GM20431 (cell line): Measurements from ENCODE around the gene CFAP92.
"Not testable (repeated sequence)": the region's sequence is repeated elsewhere in the genome, so short reads cannot be mapped to it uniquely, and the experiment has no call there.

Experiments
- in situ Hi-C: fragments of 300-500 bp; cut with MseI, MboI; formaldehyde crosslinking; loops from one replicate; pipeline ENCODE4 v1.15.0; 2020; ENCODE audit warnings: low sequenced_read_pairs; ENCODE audit not compliant: unreplicated experiment

The CFAP92 gene

DNA sequence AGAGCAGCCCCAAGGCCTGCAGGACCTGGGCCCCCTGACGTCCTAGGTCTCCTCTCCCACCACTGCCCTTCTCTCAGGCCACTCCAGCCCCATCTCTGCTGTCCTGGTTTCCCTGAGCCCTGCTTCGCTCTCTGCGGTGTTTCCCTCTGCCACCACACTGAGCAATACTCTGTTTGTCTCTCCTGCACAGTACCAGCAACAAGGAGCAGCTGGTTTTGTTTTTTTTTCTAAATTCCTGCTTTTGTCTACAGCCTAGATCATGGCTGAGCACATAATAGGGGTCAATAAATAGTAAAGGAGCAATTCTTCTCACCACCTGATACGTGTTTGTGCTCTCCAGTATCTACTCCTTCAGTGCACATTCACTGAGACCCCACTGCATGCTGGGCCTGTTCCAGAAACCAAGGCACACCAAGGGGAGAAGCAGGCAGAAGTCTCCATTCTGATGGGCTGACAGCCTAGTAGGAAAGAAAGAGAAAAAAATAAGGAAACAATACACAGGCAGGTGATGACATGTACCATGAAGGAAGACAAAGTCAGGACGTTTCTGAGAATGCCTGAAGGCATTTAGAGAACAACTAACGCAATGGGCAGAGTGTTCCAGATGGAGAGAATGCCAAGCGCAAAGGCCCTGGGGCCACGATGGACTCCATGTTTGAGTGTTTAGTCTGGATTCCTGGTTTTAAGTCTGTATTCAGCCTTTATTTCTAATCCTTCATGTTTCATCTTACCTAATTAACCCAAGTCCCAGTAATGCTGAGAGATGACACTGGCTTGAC, 120.4 kb downstream of the CFAP92 start:
- in situ Hi-C loops = no loop called here

DNA sequence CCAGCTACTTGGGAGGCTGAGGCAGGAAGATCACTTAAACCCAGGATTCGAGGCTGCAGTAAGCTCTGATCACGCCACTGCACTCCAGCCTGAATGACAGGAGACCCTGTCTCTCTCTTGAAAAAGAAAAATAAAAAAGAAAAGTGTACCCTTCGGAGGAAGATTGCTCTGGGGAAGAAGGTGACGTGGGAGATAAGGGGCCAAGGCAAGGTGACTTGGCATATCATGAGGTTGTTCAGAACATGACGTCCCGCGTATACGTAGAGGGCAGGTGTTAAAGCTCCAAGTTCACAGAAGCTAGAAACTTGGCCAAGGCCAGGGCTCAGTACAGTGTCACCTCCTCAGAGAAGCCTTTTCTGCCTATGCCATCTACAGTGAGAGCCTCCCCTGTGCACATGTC, 121.1 kb downstream of the CFAP92 start:
- in situ Hi-C loops = no loop called here

DNA sequence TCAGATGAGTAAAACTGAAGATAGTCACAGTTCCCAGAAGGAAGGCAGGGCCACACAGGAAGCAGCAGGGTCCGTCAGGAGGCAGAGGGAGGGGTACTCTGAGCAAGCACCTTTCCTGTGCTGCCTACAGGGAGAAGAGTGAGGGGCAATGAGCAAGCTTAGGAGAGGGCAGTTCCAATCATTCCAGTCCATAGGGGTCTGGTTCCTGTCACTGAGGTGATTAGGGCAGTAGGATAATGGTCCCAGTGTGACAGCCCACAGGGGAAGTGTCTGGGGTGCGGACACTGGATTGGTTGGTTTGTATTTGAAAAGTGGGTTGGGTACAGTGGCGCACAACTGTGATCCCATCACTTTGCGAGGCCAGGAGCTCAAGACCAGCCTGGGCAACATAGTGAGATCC, 121.6 kb downstream of the CFAP92 start:
- in situ Hi-C loops = no loop called here

DNA sequence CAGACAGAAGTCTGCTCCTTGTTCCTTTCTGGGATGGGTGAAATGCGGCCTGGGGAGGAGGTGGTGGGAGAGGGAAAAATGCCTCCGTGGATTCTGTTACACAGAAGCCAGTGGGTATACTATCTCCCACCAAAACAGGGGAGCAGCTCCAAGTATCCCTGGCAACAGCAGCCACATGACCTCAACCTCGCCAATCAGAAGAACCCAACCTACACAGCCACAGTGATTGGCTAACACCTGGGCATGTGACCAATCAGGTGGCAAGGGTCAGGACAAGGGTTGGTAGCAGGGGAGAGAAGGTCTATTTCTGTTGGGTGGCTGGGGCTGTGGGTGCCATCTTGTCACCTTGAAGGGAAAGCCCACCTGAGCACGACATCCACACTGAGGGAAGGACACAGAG, 123.5 kb downstream of the CFAP92 start:
- in situ Hi-C loops = no loop called here

DNA sequence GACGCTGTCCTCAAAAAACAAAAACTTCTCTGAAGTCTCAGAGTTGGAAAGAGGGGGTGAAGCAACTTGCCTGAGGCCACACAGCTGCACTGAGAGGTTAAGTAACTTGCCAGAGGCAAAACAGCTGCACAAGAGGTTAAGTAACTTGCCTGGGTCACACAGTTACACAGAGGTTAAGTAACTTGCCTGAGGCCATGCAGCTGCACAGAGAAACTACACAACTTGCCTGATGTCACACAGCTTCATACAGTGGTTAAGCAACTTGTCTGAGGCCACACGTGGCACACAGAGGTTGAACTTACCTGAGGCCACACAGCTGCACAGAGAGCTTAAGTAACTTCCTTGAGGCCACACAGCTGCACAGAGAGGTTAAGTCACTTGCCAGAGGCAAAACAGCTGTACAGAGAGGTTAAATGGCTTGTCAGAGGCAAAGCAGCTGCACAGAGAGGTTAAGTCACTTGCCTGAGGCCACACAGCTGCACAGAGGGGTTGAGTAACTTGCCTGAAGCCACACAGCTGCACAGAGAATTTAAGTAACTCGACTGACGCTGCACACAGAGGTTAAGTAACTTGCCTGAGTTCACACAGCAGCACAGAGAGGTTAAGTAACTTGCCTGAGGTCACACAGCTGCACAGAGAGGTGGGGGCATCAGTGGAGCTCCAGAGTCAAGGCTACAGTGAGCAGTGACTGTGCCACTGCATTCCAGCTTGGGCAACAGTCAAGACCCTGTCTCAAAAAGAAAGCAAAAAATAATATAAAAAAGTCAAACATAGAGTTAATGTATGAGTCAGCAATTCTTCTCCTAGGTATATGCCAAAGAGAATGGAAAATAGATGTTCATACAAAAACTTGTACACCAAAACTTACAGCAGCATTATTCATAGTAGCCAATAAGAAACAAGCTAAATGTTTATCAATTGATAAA, 126.4 kb downstream of the CFAP92 start:
- in situ Hi-C loops = no loop called here

DNA sequence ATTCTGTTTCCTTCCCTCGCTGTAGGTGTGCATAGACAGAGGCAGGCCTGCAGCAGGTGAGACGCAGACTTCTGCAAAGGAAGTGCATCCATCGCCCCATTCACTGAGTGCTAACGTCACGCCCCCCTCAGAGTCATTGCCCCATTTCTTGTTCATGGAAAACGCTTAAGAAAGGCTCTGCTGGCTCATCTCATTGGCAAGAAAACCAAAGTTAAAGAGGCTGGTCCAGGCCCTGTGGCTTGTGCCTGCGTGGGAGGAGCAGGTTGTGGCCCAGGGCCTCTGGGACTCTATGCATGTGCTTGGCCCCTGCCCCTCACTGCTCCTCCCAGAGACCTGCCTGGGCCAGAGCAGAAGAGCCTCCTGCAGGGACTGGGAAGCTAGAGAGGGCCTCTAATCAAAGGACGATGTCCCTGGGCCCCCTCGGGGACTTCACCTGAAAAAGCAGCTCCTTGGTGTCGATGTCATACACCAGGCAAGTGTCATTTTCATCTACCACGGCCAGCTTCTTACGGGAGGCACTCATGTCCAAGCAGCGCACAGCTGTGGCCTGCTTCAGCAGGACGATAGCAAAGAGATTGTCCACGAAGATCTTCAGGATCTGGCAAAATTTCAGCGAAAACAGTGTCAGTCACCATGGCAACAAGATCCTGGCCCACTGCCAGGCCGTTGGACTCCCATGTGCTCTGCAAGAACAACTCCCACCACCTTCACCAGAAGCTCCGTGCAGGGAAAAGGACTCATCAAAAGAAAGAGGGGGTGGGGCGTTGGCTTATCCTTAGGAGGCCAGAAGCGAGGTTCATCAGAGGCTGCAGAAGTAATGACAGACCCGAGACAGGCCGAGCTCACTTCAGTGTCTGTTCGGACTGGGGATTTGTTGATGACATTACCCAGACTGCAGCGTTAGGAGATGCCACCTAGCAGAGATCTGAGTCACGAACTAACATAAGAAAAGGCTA, 128.7 kb downstream of the CFAP92 start:
- in situ Hi-C loops = not testable (repeated sequence)

DNA sequence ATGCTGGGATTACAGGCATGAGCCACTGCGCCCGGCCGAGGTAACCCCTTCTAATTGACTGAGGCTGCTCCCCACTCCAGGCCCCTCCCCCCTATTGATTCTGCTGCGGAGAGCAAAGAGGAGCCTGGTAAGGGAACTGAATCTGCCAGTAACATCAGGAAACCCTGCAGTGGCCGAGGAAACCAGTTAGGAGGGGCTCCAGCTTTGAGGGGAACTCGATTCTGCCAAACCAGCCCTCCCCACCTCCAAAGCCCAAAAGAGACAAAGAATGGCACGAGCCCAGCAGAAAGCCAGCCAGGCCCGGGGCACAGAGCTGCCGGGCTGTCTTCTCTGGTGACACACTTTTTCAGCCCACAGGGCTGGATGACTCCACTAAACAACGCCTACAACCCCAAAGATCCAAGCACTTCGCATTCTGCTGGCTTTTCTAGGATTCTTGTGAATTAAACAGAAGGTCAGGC, 129.5 kb downstream of the CFAP92 start:
- in situ Hi-C loops = no loop called here

DNA sequence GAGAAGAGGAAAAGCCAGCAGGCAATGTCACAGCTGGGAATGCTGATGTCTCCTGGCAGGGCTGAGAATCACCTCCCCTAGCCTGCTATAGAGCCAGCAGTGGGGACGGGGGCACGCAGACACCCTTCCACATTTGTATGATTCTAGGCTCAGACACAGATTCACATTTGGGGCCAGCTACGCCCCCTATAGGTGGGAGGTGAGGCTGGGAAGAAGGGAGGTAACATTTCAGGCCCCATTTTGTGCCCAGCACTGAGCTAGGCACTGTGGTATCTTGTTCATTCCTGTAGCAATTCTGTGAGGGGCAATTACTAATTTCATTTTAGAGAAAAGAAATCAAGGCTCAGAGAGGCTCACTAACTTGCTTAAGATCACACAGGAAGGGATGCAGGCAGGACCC, 130.3 kb downstream of the CFAP92 start:
- in situ Hi-C loops = no loop called here

DNA sequence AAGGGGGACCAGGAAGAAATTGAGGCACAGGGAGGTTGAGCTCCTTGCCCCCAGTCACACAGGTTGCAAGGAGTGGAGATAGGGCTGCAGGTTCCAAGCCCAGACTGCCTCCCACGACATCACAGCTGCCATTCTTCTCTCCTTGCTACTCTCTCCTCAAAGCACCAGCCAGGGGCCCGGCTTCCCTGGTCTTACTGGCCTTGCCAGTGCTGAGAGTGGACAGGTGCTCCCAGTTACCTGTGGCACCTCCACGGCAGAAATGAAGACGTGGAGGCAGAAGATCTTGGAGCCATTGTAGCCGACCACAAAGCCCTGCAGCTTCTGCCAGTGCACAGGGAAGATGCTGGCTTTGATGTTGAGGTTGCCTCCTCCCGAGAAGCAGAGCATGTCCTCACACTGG, 132.4 kb downstream of the CFAP92 start:
- in situ Hi-C loops = no loop called here
